HepG2 (cell line): Measurements from ENCODE around the gene UNKL. TPM values are rescaled to one million over a fixed set of nuclear protein-coding genes. Genes with fewer than 3 reads are reported as not detected.
A peak's percentile ranks its signal among the peaks of the same experiment; 100 is the strongest.

Source experiments
- ATAC-seq: fragments of 200-7000 bp; cut with Tn5 transposase; 3 replicates; pipeline ENCODE4 v1.9.1; 2020; ENCODE audit warnings: mild to moderate bottlenecking, moderate library complexity
- BruUV-seq: library from RNA; stranded (reverse); fragments of 400-500 nt; replicated peaks from 2 replicates; lab custom pipeline; 2021; lab: Mats Ljungman, UMichigan
- CTCF ChIA-PET: fragments of 300-600 bp; formaldehyde crosslinking; extraction: SDS; loops from one replicate; lab custom pipeline; 2021; ENCODE audit warnings: low total read pairs, inconsistent platforms, low intra/inter-chr PET ratio; lab: Yijun Ruan, JAX
- POLR2A ChIA-PET: fragments of 350-600 bp; sonication (Branson Sonifier 250); formaldehyde crosslinking; loops from one replicate; lab custom pipeline; 2020; ENCODE audit warnings: antibody characterized with exemption, inconsistent platforms; lab: Yijun Ruan, JAX
- DNase-seq: peaks from one replicate; pipeline ENCODE4 v3.0.0-alpha.2; 2015; ENCODE audit warnings: low spot score
- FAIRE-seq: peaks from 3 replicates; lab custom pipeline; 2011; peaks lifted over from hg19 to GRCh38; lab: Jason Lieb, UNC
- H2AFZ ChIP-seq: one replicate; pipeline ENCODE4 v1.6.1; 2011; ENCODE audit warnings: low read length, inconsistent platforms
- H3K27ac ChIP-seq: fragments of 300-600 bp; 3 replicates; pipeline ENCODE4 v1.8.0; 2011; ENCODE audit warnings: mixed run types, mild to moderate bottlenecking, mixed read lengths, low read length, inconsistent platforms; ENCODE audit not compliant: insufficient read depth; ENCODE audit errors: extremely low read length
- H3K27me3 ChIP-seq, 2 experiments: fragments of 200-600 bp in 1 of 2; 2 replicates in 1 of 2; 3 replicates in 1 of 2; pipeline versions ENCODE4 v1.6.0 to v1.8.0; 2011; ENCODE audit warnings: low read length in 2 of 2, mild to moderate bottlenecking in 2 of 2, moderate library complexity in 2 of 2, inconsistent platforms in 1 of 2; ENCODE audit not compliant: insufficient read depth in 2 of 2, control insufficient read depth in 1 of 2
- H3K36me3 ChIP-seq, 2 experiments: fragments of 200-600 bp in 1 of 2; replicated peaks in 1 of 2; 2 replicates in 1 of 2; 3 replicates in 1 of 2; pipeline versions ENCODE4 v1.5.1 to v1.8.0; 2011; ENCODE audit warnings: low read length in 2 of 2, inconsistent platforms in 1 of 2; ENCODE audit not compliant: insufficient read depth in 2 of 2, control insufficient read depth in 1 of 2
- H3K4me1 ChIP-seq: 2 replicates; pipeline ENCODE4 v1.5.1; 2012; ENCODE audit warnings: low read length, inconsistent platforms; ENCODE audit not compliant: insufficient read depth
- H3K4me2 ChIP-seq: 2 replicates; pipeline ENCODE4 v1.6.0; 2011; ENCODE audit warnings: low read depth, low read length, inconsistent platforms
- H3K4me3 ChIP-seq, 3 experiments: fragments of 200-600 bp in 1 of 3; sonication (generic), shearing (Covaris generic) in 1 of 3; replicated peaks in 1 of 3; 2 replicates each; pipeline ENCODE4 v1.5.1; 2011 to 2016; ENCODE audit warnings: low read length in 3 of 3, inconsistent platforms in 2 of 3, low read depth in 2 of 3, mild to moderate bottlenecking in 2 of 3, control low read depth in 1 of 3, mixed read lengths in 1 of 3; ENCODE audit not compliant: insufficient read depth in 1 of 3
- H3K79me2 ChIP-seq: one replicate; pipeline ENCODE4 v1.6.1; 2011; ENCODE audit warnings: low read length, inconsistent platforms; ENCODE audit not compliant: insufficient read depth
- H3K9ac ChIP-seq: 2 replicates; pipeline ENCODE4 v1.6.0; 2011; ENCODE audit warnings: mild to moderate bottlenecking, low read depth, low read length, inconsistent platforms; ENCODE audit not compliant: insufficient read depth
- H3K9me3 ChIP-seq: 2 replicates; pipeline ENCODE4 v1.5.1; 2012; ENCODE audit warnings: mild to moderate bottlenecking, low read length
- H4K20me1 ChIP-seq: 2 replicates; pipeline ENCODE4 v1.6.0; 2011; ENCODE audit warnings: inconsistent platforms, mild to moderate bottlenecking, low read length, moderate library complexity; ENCODE audit not compliant: insufficient read depth
- AGO2 ChIP-seq: fragments of 200-400 bp; formaldehyde crosslinking; optimal IDR thresholded peaks from 2 replicates; pipeline ENCODE3; 2017; ENCODE audit warnings: mild to moderate bottlenecking, low read depth, low read length, moderate library complexity
- DNMT3B ChIP-seq: conservative IDR thresholded peaks from 2 replicates; pipeline ENCODE4 v1.6.1; 2016; ENCODE audit warnings: missing biosample characterization, control low read depth
- GMEB1 ChIP-seq: sonication (generic); formaldehyde crosslinking; IDR thresholded peaks from 2 replicates; pipeline ENCODE4 v1.5.1; 2020; ENCODE audit warnings: missing genetic modification reagents, mild to moderate bottlenecking, borderline replicate concordance
- IRF1 ChIP-seq: sonication (generic); formaldehyde crosslinking; IDR thresholded peaks from 2 replicates; pipeline ENCODE4 v1.4.0; 2020; ENCODE audit warnings: low read depth, mild to moderate bottlenecking, missing genetic modification reagents
- JUNB ChIP-seq: sonication (generic); formaldehyde crosslinking; IDR thresholded peaks from 2 replicates; pipeline ENCODE4 v1.8.0; 2022; ENCODE audit warnings: missing genetic modification reagents, mild to moderate bottlenecking, borderline replicate concordance
- KDM6A ChIP-seq: IDR thresholded peaks from 2 replicates; pipeline ENCODE4 v1.6.1; 2016; ENCODE audit warnings: low read depth
- KMT2B ChIP-seq: IDR thresholded peaks from 2 replicates; pipeline ENCODE4 v1.6.1; 2016; ENCODE audit warnings: missing genetic modification reagents, missing compliant biosample characterization
- RBFOX2 ChIP-seq: fragments of 200-400 bp; formaldehyde crosslinking; IDR thresholded peaks from 2 replicates; pipeline ENCODE4 v1.6.1; 2017; ENCODE audit warnings: low read depth, mild to moderate bottlenecking, low read length
- STAG1 ChIP-seq: sonication (generic); formaldehyde crosslinking; IDR thresholded peaks from 2 replicates; pipeline ENCODE4 v1.4.0; 2020; ENCODE audit warnings: missing genetic modification reagents
- ZBTB1 ChIP-seq: sonication (generic); formaldehyde crosslinking; IDR thresholded peaks from 2 replicates; pipeline ENCODE4 v1.4.0; 2020; ENCODE audit warnings: missing genetic modification reagents, borderline replicate concordance
- ZNF34 ChIP-seq: sonication (generic); formaldehyde crosslinking; IDR thresholded peaks from 2 replicates; pipeline ENCODE4 v1.4.0; 2020; ENCODE audit warnings: mild to moderate bottlenecking, missing genetic modification reagents, borderline replicate concordance
- ZNF572 ChIP-seq: sonication (generic); formaldehyde crosslinking; IDR thresholded peaks from 2 replicates; pipeline ENCODE4 v1.5.1; 2020; ENCODE audit warnings: mild to moderate bottlenecking, missing genetic modification reagents
- ZNF614 ChIP-seq: IDR thresholded peaks from 2 replicates; pipeline ENCODE4 v1.6.1; 2018; ENCODE audit warnings: missing biosample characterization, missing genetic modification reagents, inconsistent platforms, borderline replicate concordance
- ZNF713 ChIP-seq: sonication (generic); formaldehyde crosslinking; IDR thresholded peaks from 2 replicates; pipeline ENCODE4 v1.4.0; 2020; ENCODE audit warnings: mild to moderate bottlenecking, missing genetic modification reagents
- WGBS: methylation state at CpG from one replicate; pipeline ENCODE4 v1.1.6; 2017; ENCODE audit warnings: low lambda C conversion rate; 5-methylcytosine and 5-hydroxymethylcytosine counted together
- in situ Hi-C: cut with HindIII; loops from 2 replicates; pipeline ENCODE4 v1.10.0; 2017; ENCODE audit warnings: low pct_unique_long_range_greater_than_20kb; ENCODE audit not compliant: extremely low pct_ligation_motif_present
- intact Hi-C: fragments of 100-400 bp; cut with micrococcal nuclease; formaldehyde crosslinking; loops from one replicate; pipeline ENCODE4 v1.10.0; 2022; ENCODE audit not compliant: unreplicated experiment
- polyA plus RNA-seq, 8 experiments: library from polyadenylated mRNA; depleted of rRNA in 3 of 8; stranded (reverse) in 7 of 8; unstranded in 1 of 8; fragments of >200 nt; fragmentation: Illumina TruSeq in 4 of 8; extraction: Trizol in 4 of 8; gene quantifications; 2 replicates each; pipeline versions ENCODE4 v1.2.1 to v1.2.3, GENCODE V29; 2011 to 2016; ENCODE audit warnings: low read depth in 4 of 8, missing spikeins in 1 of 8, mixed read lengths in 1 of 8; ENCODE audit not compliant: insufficient read depth in 1 of 8
- total RNA-seq, 5 experiments: library from RNA; depleted of rRNA; stranded (reverse); fragments of >200 nt; fragmentation: Illumina TruSeq; extraction: Trizol; gene quantifications; 2 replicates each; pipeline ENCODE4 v1.2.3, GENCODE V29; 2016; ENCODE audit warnings: low read depth in 1 of 5

The UNKL gene
- total and polyA plus RNA-seq, 2 of the 13 experiments (the other 11 are each of a cell fraction or from before 2014, with no cell fraction given) = 10.4 to 17.6 TPM

- Histone ChIP-seq H3K4me1 (peaks cover 32% of the 10 kb centered on the region), H3K79me2 (peaks cover 29% of the 10 kb centered on the region), H3K27ac (no peak overlapping the region), H4K20me1 (no peaks in the 10 kb centered on the region), H3K4me2 (no peak overlapping the region), H3K9ac (no peak overlapping the region), H2AFZ (no peak overlapping the region), H3K27me3 (no peaks in the 10 kb centered on the region; a peak in 1 of 5 replicates), H3K9me3 (no peaks in the 10 kb centered on the region), H3K4me3 (no peak overlapping the region), H3K36me3 (peaks cover 6 to 14% of the 10 kb centered on the region in 2 experiments; a peak in 4 of 5 replicates)
- no TSS peak for BruUV-seq
- DNase-seq = no peak
- peak; percentile 16 for TF ChIP-seq AGO2
- no peak for TF ChIP-seq ZNF34 (CRISPR knock-in tag)
- peak; percentile 45; the same call in 1 of the 2 replicates for TF ChIP-seq RBFOX2
- WGBS = 100% methylated on average over 5 of the region's 15 CpGs
- ATAC-seq = no peak
- no peak for FAIRE-seq
- in situ Hi-C loops = no loop called here
- intact Hi-C loops = no loop called here
- CTCF ChIA-PET = no interaction called here
- POLR2A ChIA-PET = no interaction called here
Measured at GRCh38 chr16:1348441-1348840, 66.1 kb downstream of the UNKL start.

- Histone ChIP-seq H3K4me1 (peaks cover 27% of the 10 kb centered on the region), H3K79me2 (peaks cover 24% of the 10 kb centered on the region), H3K9ac (no peak overlapping the region), H3K4me2 (no peak overlapping the region), H4K20me1 (no peaks in the 10 kb centered on the region), H3K9me3 (no peaks in the 10 kb centered on the region), H3K27me3 (no peaks in the 10 kb centered on the region; a peak in 1 of 5 replicates), H3K36me3 (peaks cover 6 to 14% of the 10 kb centered on the region in 2 experiments; a peak in 4 of 5 replicates), H3K4me3 (no peak overlapping the region), H2AFZ (no peak overlapping the region), H3K27ac (no peak overlapping the region)
- FAIRE-seq = no peak
- intact Hi-C loops = no loop called here
- TF ChIP-seq KMT2B (CRISPR knock-in tag) (no peak), KDM6A (no peak), ZBTB1 (CRISPR knock-in tag) (no peak), ZNF614 (no peak), DNMT3B (CRISPR knock-in tag) (no peak), STAG1 (CRISPR knock-in tag) (no peak), JUNB (CRISPR knock-in tag) (no peak), RBFOX2 (peak; percentile 56), IRF1 (CRISPR knock-in tag) (no peak), AGO2 (peak; percentile 33), GMEB1 (CRISPR knock-in tag) (no peak), ZNF713 (CRISPR knock-in tag) (no peak), ZNF572 (CRISPR knock-in tag) (no peak)
- in situ Hi-C loops = no loop called here
- ChIA-PET POLR2A (no interaction called here), CTCF (no interaction called here)
- ATAC-seq = no peak
- BruUV-seq = no TSS peak
- WGBS = 92% methylated on average over 4 of the region's 29 CpGs
- DNase-seq = no peak
Measured at GRCh38 chr16:1347962-1348361, 66.5 kb downstream of the UNKL start.
